ENCODE measurements around the gene ARGLU1. TPM values are rescaled to one million over a fixed set of nuclear protein-coding genes. Genes with fewer than 3 reads are reported as not detected.
A peak's percentile ranks its signal among the peaks of the same experiment; 100 is the strongest.

Gene ARGLU1
- total and polyA plus RNA-seq, 10 donors = 99.5 to 204 (median 135) TPM

- intact Hi-C loops (cut with DNase I; ENCODE audit: low total_unique reads) = no loop called here
- TF ChIP-seq CTCF (IDR thresholded peaks at IDR 0.05 in 8 of 11, conservative IDR thresholded peaks at IDR 0.05 in 3 of 11) = no peak
- TF ChIP-seq POLR2A (IDR thresholded peaks at IDR 0.05) = no peak
- no peak for TF ChIP-seq POLR2AphosphoS5 (IDR thresholded peaks at IDR 0.05)
- Histone ChIP-seq H3K4me1 (peaks cover 0 to 12% (median 8%) of the 10 kb centered on the region in 6 donors), H3K9me3 (no peaks in the 10 kb centered on the region), H3K27ac (no peak overlapping the region), H3K36me3 (no peaks in the 10 kb centered on the region), H3K27me3 (replicated peaks in 1 of 7) (no peaks in the 10 kb centered on the region), H3K4me3 (no peak overlapping the region)
- WGBS, 5 donors = 77 to 89% (median 79%) methylated on average over 3 of the region's 3 CpGs
- DNase-seq = no peak
These were observed 5.9 kb upstream of the ARGLU1 start for GRCh38 chr13:106573868-106574267.

GRCh38 chr13:106573284-106573846 is 5.4 kb upstream of the ARGLU1 start:
- TF ChIP-seq POLR2A (IDR thresholded peaks at IDR 0.05) = no peak
- TF ChIP-seq POLR2AphosphoS5 (IDR thresholded peaks at IDR 0.05) = no peak
- Histone ChIP-seq H3K4me1 (peaks cover 0 to 17% (median 13%) of the 10 kb centered on the region in 6 donors), H3K4me3 (no peak overlapping the region), H3K27ac (no peak overlapping the region), H3K27me3 (replicated peaks in 1 of 7) (no peaks in the 10 kb centered on the region), H3K36me3 (no peaks in the 10 kb centered on the region), H3K9me3 (no peaks in the 10 kb centered on the region)
- 75 to 86% (median 80%) methylated on average over 8 of the region's 8 CpGs for WGBS, 5 donors
- intact Hi-C loops (cut with DNase I; ENCODE audit: low total_unique reads) = no loop called here
- DNase-seq = no peak

- 52 to 77% (median 53%) methylated on average over 12 to 14 of the region's 14 CpGs for WGBS, 5 donors
- Histone ChIP-seq H3K9me3 (no peaks in the 10 kb centered on the region), H3K36me3 (no peaks in the 10 kb centered on the region), H3K4me3 (no peak overlapping the region), H3K4me1 (peaks cover 8 to 36% (median 30%) of the 10 kb centered on the region in 6 donors), H3K27ac (peak overlapping the region in 3 of 8 donors; percentile 43 to 63 (median 62)), H3K27me3 (replicated peaks in 1 of 7) (no peaks in the 10 kb centered on the region)
- intact Hi-C loops (cut with DNase I; ENCODE audit: low total_unique reads) = no loop called here
- TF ChIP-seq POLR2AphosphoS5 (IDR thresholded peaks at IDR 0.05) = no peak
- peak; percentile 89 for DNase-seq
These were observed 2.4 kb upstream of the ARGLU1 start for GRCh38 chr13:106570299-106570852.

GRCh38 chr13:106569233-106570095 is 1.5 kb upstream of the ARGLU1 start:
- intact Hi-C loops (cut with DNase I; ENCODE audit: low total_unique reads) = no loop called here
- H3K27ac ChIP-seq = peak overlapping the region in 3 of 8 donors; percentile 43 to 63 (median 62)

More at GRCh38 chr13:106569233-106570095, 1.5 kb upstream of the ARGLU1 start:
- Histone ChIP-seq H3K4me1 (peaks cover 17 to 45% (median 39%) of the 10 kb centered on the region in 6 donors), H3K27me3 (replicated peaks in 1 of 7) (no peaks in the 10 kb centered on the region), H3K4me3 (no peak overlapping the region), H3K9me3 (no peaks in the 10 kb centered on the region), H3K36me3 (no peaks in the 10 kb centered on the region)
- WGBS, 5 donors = 75 to 85% (median 79%) methylated on average over 3 of the region's 3 CpGs
- DNase-seq = no peak
- TF ChIP-seq CTCF (IDR thresholded peaks at IDR 0.05 in 8 of 11, conservative IDR thresholded peaks at IDR 0.05 in 3 of 11) (no peak), POLR2A (IDR thresholded peaks at IDR 0.05) (no peak), POLR2AphosphoS5 (IDR thresholded peaks at IDR 0.05) (no peak)
